H9 (cell line): ENCODE measurements around the gene SNX33. TPM values are rescaled to one million over a fixed set of nuclear protein-coding genes. Genes with fewer than 3 reads are reported as not detected.
A peak's percentile ranks its signal among the peaks of the same experiment; 100 is the strongest.

Source experiments
- DNase-seq: peaks from one replicate; pipeline ENCODE4 v3.0.0-alpha.2; 2017
- H2AFZ ChIP-seq: one replicate; pipeline ENCODE4 v1.6.1; 2013; ENCODE audit warnings: mild to moderate bottlenecking, low read length, control low read depth, moderate library complexity
- H2AK5ac ChIP-seq: 2 replicates; pipeline ENCODE4 v1.6.1; 2013; ENCODE audit warnings: low read length, control low read depth, mixed read lengths; ENCODE audit not compliant: insufficient read length
- H2BK120ac ChIP-seq: one replicate; pipeline ENCODE4 v1.6.1; 2013; ENCODE audit warnings: low read depth, mild to moderate bottlenecking, low read length, control low read depth, inconsistent platforms; ENCODE audit not compliant: poor library complexity, severe bottlenecking
- H2BK12ac ChIP-seq: 2 replicates; pipeline ENCODE4 v1.6.1; 2013; ENCODE audit warnings: low read length, control low read depth, mixed read lengths, low read depth; ENCODE audit not compliant: insufficient read length
- H2BK15ac ChIP-seq: 2 replicates; pipeline ENCODE4 v1.6.1; 2013; ENCODE audit warnings: low read depth, low read length, control low read depth
- H2BK20ac ChIP-seq: one replicate; pipeline ENCODE4 v1.6.1; 2013; ENCODE audit warnings: low read depth, mild to moderate bottlenecking, low read length, control low read depth, inconsistent platforms; ENCODE audit not compliant: poor library complexity, severe bottlenecking
- H2BK5ac ChIP-seq: 2 replicates; pipeline ENCODE4 v1.6.1; 2013; ENCODE audit warnings: low read length, control low read depth, mixed read lengths; ENCODE audit not compliant: insufficient read length
- H3K14ac ChIP-seq: 2 replicates; pipeline ENCODE4 v1.6.1; 2013; ENCODE audit warnings: low read length, control low read depth; ENCODE audit not compliant: insufficient read depth
- H3K18ac ChIP-seq: 2 replicates; pipeline ENCODE4 v1.6.1; 2013; ENCODE audit warnings: low read depth, mild to moderate bottlenecking, mixed read lengths, low read length, control low read depth; ENCODE audit not compliant: insufficient read length
- H3K23ac ChIP-seq: 2 replicates; pipeline ENCODE4 v1.6.1; 2013; ENCODE audit warnings: low read length, control low read depth, mixed read lengths, low read depth; ENCODE audit not compliant: insufficient read length
- H3K23me2 ChIP-seq: 2 replicates; pipeline ENCODE4 v1.6.1; 2013; ENCODE audit warnings: low read depth, mild to moderate bottlenecking, mixed read lengths, low read length, control low read depth; ENCODE audit not compliant: insufficient read length, poor library complexity, severe bottlenecking
- H3K27ac ChIP-seq: 2 replicates; pipeline ENCODE4 v1.5.1; 2013; ENCODE audit warnings: low read length, control low read depth, mixed read lengths, low read depth; ENCODE audit not compliant: insufficient read length
- H3K27me3 ChIP-seq: 2 replicates; pipeline ENCODE4 v1.6.1; 2013; ENCODE audit warnings: low read length, control low read depth, inconsistent platforms; ENCODE audit not compliant: insufficient read depth
- H3K4ac ChIP-seq: 2 replicates; pipeline ENCODE4 v1.6.1; 2013; ENCODE audit warnings: low read depth, mild to moderate bottlenecking, control low read depth, inconsistent platforms, low read length, moderate library complexity
- H3K4me1 ChIP-seq: 2 replicates; pipeline ENCODE4 v1.6.1; 2013; ENCODE audit warnings: low read length, control low read depth, inconsistent platforms; ENCODE audit not compliant: insufficient read depth
- H3K4me2 ChIP-seq: 2 replicates; pipeline ENCODE4 v1.6.1; 2013; ENCODE audit warnings: low read length, control low read depth, mixed read lengths; ENCODE audit not compliant: insufficient read length, insufficient read depth
- H3K56ac ChIP-seq: 2 replicates; pipeline ENCODE4 v1.6.1; 2013; ENCODE audit warnings: low read depth, mild to moderate bottlenecking, mixed read lengths, low read length, control low read depth; ENCODE audit not compliant: insufficient read length
- H3K79me1 ChIP-seq: 2 replicates; pipeline ENCODE4 v1.6.1; 2013; ENCODE audit warnings: low read depth, mild to moderate bottlenecking, moderate library complexity, low read length, control low read depth, inconsistent platforms; ENCODE audit not compliant: insufficient read depth, poor library complexity, severe bottlenecking
- H3K79me2 ChIP-seq: 2 replicates; pipeline ENCODE4 v1.6.1; 2013; ENCODE audit warnings: low read length, control low read depth, inconsistent platforms; ENCODE audit not compliant: insufficient read depth
- H3K9ac ChIP-seq: 2 replicates; pipeline ENCODE4 v1.6.1; 2013; ENCODE audit warnings: low read length, control low read depth, mixed read lengths; ENCODE audit not compliant: insufficient read length; ENCODE audit errors: extremely low read depth
- H3K9me3 ChIP-seq: one replicate; pipeline ENCODE4 v1.6.1; 2013; ENCODE audit warnings: low read depth, low read length, inconsistent platforms; ENCODE audit not compliant: control insufficient read depth
- H3T11ph ChIP-seq: one replicate; pipeline ENCODE4 v1.6.1; 2013; ENCODE audit warnings: mild to moderate bottlenecking, low read length, control low read depth, inconsistent platforms
- H4K20me1 ChIP-seq: one replicate; pipeline ENCODE4 v1.6.1; 2013; ENCODE audit not compliant: control insufficient read depth, insufficient read length, insufficient read depth
- H4K5ac ChIP-seq: 2 replicates; pipeline ENCODE4 v1.6.1; 2013; ENCODE audit warnings: low read depth, mild to moderate bottlenecking, mixed read lengths, low read length, control low read depth; ENCODE audit not compliant: insufficient read length
- H4K8ac ChIP-seq: replicated peaks from 2 replicates; pipeline ENCODE4 v1.6.1; 2013; ENCODE audit warnings: low read length, control low read depth, mixed read lengths, low read depth; ENCODE audit not compliant: insufficient read length
- H4K91ac ChIP-seq: 2 replicates; pipeline ENCODE4 v1.6.1; 2013; ENCODE audit warnings: low read depth, mild to moderate bottlenecking, moderate library complexity, mixed read lengths, low read length, control low read depth; ENCODE audit not compliant: insufficient read length
- H3K27ac Mint-ChIP-seq, 3 experiments: 2 replicates in 2 of 3; 3 replicates in 1 of 3; pipeline ENCODE4 v1.8.0; 2020 to 2021; ENCODE audit warnings: mixed read lengths in 3 of 3, mild to moderate bottlenecking in 1 of 3, moderate library complexity in 1 of 3
- H3K27me3 Mint-ChIP-seq: 2 replicates; pipeline ENCODE4 v1.8.0; 2021; ENCODE audit warnings: low read depth, mild to moderate bottlenecking, moderate library complexity, mixed read lengths
- H3K36me3 Mint-ChIP-seq, 3 experiments: 2 replicates in 2 of 3; 3 replicates in 1 of 3; pipeline ENCODE4 v1.8.0; 2020 to 2021; ENCODE audit warnings: low read depth in 3 of 3, mixed read lengths in 3 of 3; ENCODE audit not compliant: insufficient read depth in 1 of 3
- H3K4me1 Mint-ChIP-seq, 2 experiments: 2 replicates each; pipeline ENCODE4 v1.8.0; 2020; ENCODE audit warnings: mixed read lengths in 2 of 2
- H3K4me3 Mint-ChIP-seq, 2 experiments: 2 replicates in 1 of 2; 3 replicates in 1 of 2; pipeline ENCODE4 v1.8.0; 2020 to 2021; ENCODE audit warnings: mild to moderate bottlenecking in 2 of 2, mixed read lengths in 2 of 2, moderate library complexity in 1 of 2
- H3K9me3 Mint-ChIP-seq, 2 experiments: 2 replicates in 1 of 2; 3 replicates in 1 of 2; pipeline ENCODE4 v1.8.0; 2020; ENCODE audit warnings: mild to moderate bottlenecking in 2 of 2, mixed read lengths in 2 of 2, moderate library complexity in 1 of 2
- CTCF ChIP-seq: fragments of 200-600 bp; sonication (generic); conservative IDR thresholded peaks from 3 replicates; pipeline ENCODE4 v1.8.0; 2021; ENCODE audit warnings: antibody characterized with exemption, mild to moderate bottlenecking
- WGBS: extraction: QIAGEN DNeasy Blood & Tissue Kit; methylation state at CpG from one replicate; pipeline ENCODE4 v1.1.7; 2013; ENCODE audit warnings: missing lambda C conversion rate, low lambda C conversion rate, mixed read lengths; ENCODE audit not compliant: insufficient read length; ENCODE audit errors: extremely low coverage; 5-methylcytosine and 5-hydroxymethylcytosine counted together
- total RNA-seq: library from RNA; stranded (reverse); gene quantifications from 2 replicates; pipeline ENCODE4 v1.2.1, GENCODE V29; 2021

SNX33 gene
- total RNA-seq, 1 experiment from 2014 or later: 17.7 TPM

GRCh38 chr15:75663931-75664421, 16.3 kb downstream of the SNX33 start:
- no peak for DNase-seq
- no peak overlapping the region for H4K5ac ChIP-seq
- H3K27me3 Mint-ChIP-seq: peaks cover 1% of the 10 kb centered on the region; the same call in 1 of the 2 replicates
- H3K27ac ChIP-seq: no peak overlapping the region
- H3K23ac ChIP-seq: no peak overlapping the region
- H3K23me2 ChIP-seq: no peaks in the 10 kb centered on the region
- no peaks in the 10 kb centered on the region for H3K9me3 Mint-ChIP-seq
- H4K20me1 ChIP-seq: no peaks in the 10 kb centered on the region
- H4K91ac ChIP-seq: no peak overlapping the region
- no peaks in the 10 kb centered on the region for H3K79me2 ChIP-seq
- H2BK12ac ChIP-seq: no peak overlapping the region
- no peak overlapping the region; a peak in 1 of 5 replicates for H3K4me3 Mint-ChIP-seq
- H3K4me1 ChIP-seq: 0 out of 2 replicates have a peak, but pooled peaks cover 2% of the 10 kb centered on the region
- no peaks in the 10 kb centered on the region for H3K27me3 ChIP-seq
- no peak overlapping the region for H3K4ac ChIP-seq
- H3K4me1 Mint-ChIP-seq: peaks cover 0 to 8% of the 10 kb centered on the region in 2 experiments; a peak in 1 of 4 replicates
- H3K36me3 Mint-ChIP-seq: peaks cover 3 to 11% (median 4%) of the 10 kb centered on the region in 3 experiments; a peak in 6 of 7 replicates
- H3K9ac ChIP-seq: no peak overlapping the region
- H2BK15ac ChIP-seq: no peak overlapping the region
- H3K14ac ChIP-seq: no peak overlapping the region
- no peaks in the 10 kb centered on the region for H3K79me1 ChIP-seq
- no peak overlapping the region for H3K4me2 ChIP-seq
- no peak overlapping the region for H4K8ac ChIP-seq
- H2BK120ac ChIP-seq: no peak overlapping the region
- H3K18ac ChIP-seq: no peak overlapping the region
- WGBS: no CpG with 5 or more reads among the region's 11 CpGs
- no peak overlapping the region for H2BK5ac ChIP-seq
- H3K27ac Mint-ChIP-seq: peak overlapping the region in 2 of 3 experiments; percentile 27 to 50; a peak in 4 of 7 replicates
- no peak overlapping the region for H2BK20ac ChIP-seq
- H3K9me3 ChIP-seq: no peaks in the 10 kb centered on the region
- H2AFZ ChIP-seq: no peak overlapping the region
- H2AK5ac ChIP-seq: no peak overlapping the region
- no peak overlapping the region for H3T11ph ChIP-seq
- no peak overlapping the region for H3K56ac ChIP-seq
- no peak for TF ChIP-seq CTCF
